ENCODE data around the gene DBP.

DBP gene

GRCh38 chr19:48582168-48582567 is 55.0 kb downstream of the DBP start:
- DNase-seq (ENCODE audit: low read depth in 2 of 2, low spot score in 1 of 2): no peak

Measured in stimulated activated CD8-positive, alpha-beta memory T cell treated with anti-CD3 and anti-CD28 coated beads, Interleukin-4, amount 100 ng/mL, for 4 hours (primary cell).